Astrocyte of the spinal cord (primary cell): ENCODE results near the gene UBE2G2.

Experiments used
- DNase-seq: peaks from one replicate; pipeline ENCODE4 v3.0.0; 2011; ENCODE audit warnings: low read depth, low spot score
- H3K4me3 ChIP-seq: 2 replicates; pipeline ENCODE4 v1.5.1; 2011; ENCODE audit warnings: low read depth, mild to moderate bottlenecking, low read length, moderate library complexity
- CTCF ChIP-seq: IDR thresholded peaks from 2 replicates; pipeline ENCODE4 v1.5.1; 2012; ENCODE audit warnings: low read depth, mild to moderate bottlenecking, low read length, inconsistent platforms
- in situ Hi-C: cut with HindIII; loops from 2 replicates; pipeline ENCODE4 v1.10.0; 2017; ENCODE audit warnings: low sequenced_read_pairs

UBE2G2 gene

GRCh38 chr21:44762221-44763049, 39.2 kb downstream of the UBE2G2 start:
- in situ Hi-C loops: no loop called here
- no peak for TF ChIP-seq CTCF
- no peak overlapping the region for H3K4me3 ChIP-seq
- DNase-seq: no peak

- in situ Hi-C loops: no loop called here
- DNase-seq: no peak
Measured at GRCh38 chr21:44761747-44762208, 39.8 kb downstream of the UBE2G2 start.

GRCh38 chr21:44761011-44761729, 40.5 kb downstream of the UBE2G2 start:
- in situ Hi-C loops: no loop called here
- H3K4me3 ChIP-seq: no peak overlapping the region
- peak; percentile 44 for TF ChIP-seq CTCF
- no peak for DNase-seq

More at GRCh38 chr21:44761747-44762208, 39.8 kb downstream of the UBE2G2 start:
- H3K4me3 ChIP-seq: no peak overlapping the region
- TF ChIP-seq CTCF: no peak

GRCh38 chr21:44760376-44760775, 41.2 kb downstream of the UBE2G2 start:
- in situ Hi-C loops: no loop called here

GRCh38 chr21:44759628-44760285, 41.9 kb downstream of the UBE2G2 start:
- DNase-seq: no peak
- in situ Hi-C loops: no loop called here
- H3K4me3 ChIP-seq: no peak overlapping the region
- no peak for TF ChIP-seq CTCF

More at GRCh38 chr21:44760376-44760775, 41.2 kb downstream of the UBE2G2 start:
- no peak overlapping the region for H3K4me3 ChIP-seq
- no peak for DNase-seq
- TF ChIP-seq CTCF: no peak
